SK-MEL-5 (cell line): ENCODE results near the gene GRIA4. TPM values are rescaled to one million over a fixed set of nuclear protein-coding genes. Genes with fewer than 3 reads are reported as not detected.
A peak's percentile ranks its signal among the peaks of the same experiment; 100 is the strongest.
"Not testable (repeated sequence)": the region's sequence is repeated elsewhere in the genome, so short reads cannot be mapped to it uniquely, and the experiment has no call there.

ENCODE experiments used
- DNase-seq: peaks from one replicate; pipeline ENCODE4 v3.0.0-alpha.2; 2016; ENCODE audit warnings: low read depth, low spot score
- in situ Hi-C: cut with HindIII; loops from 2 replicates; pipeline ENCODE4 v1.10.0; 2016; ENCODE audit warnings: low sequenced_read_pairs, high pct_unique_total_duplicates, low pct_unique_long_range_greater_than_20kb
- total RNA-seq: library from RNA; depleted of rRNA; stranded (reverse); fragments of >200 nt; shearing (Covaris generic); gene quantifications from 2 replicates; pipeline ENCODE4 v1.2.3, GENCODE V29; 2014

GRIA4 gene
- total RNA-seq, 1 experiment from 2014 or later = 0.48 TPM

- DNase-seq = no peak
- in situ Hi-C loops = no loop called here
Observed at GRCh38 chr11:105986554-105986953, 376.7 kb downstream of the GRIA4 start.

- in situ Hi-C loops = no loop called here
- DNase-seq = no peak
Observed at GRCh38 chr11:105988197-105988596, 378.3 kb downstream of the GRIA4 start.

GRCh38 chr11:105989124-105989523 lies 379.3 kb downstream of the GRIA4 start:
- no peak for DNase-seq
- in situ Hi-C loops = no loop called here

GRCh38 chr11:105991888-105992287 lies 382.0 kb downstream of the GRIA4 start:
- in situ Hi-C loops = no loop called here
- DNase-seq = no peak

DNA sequence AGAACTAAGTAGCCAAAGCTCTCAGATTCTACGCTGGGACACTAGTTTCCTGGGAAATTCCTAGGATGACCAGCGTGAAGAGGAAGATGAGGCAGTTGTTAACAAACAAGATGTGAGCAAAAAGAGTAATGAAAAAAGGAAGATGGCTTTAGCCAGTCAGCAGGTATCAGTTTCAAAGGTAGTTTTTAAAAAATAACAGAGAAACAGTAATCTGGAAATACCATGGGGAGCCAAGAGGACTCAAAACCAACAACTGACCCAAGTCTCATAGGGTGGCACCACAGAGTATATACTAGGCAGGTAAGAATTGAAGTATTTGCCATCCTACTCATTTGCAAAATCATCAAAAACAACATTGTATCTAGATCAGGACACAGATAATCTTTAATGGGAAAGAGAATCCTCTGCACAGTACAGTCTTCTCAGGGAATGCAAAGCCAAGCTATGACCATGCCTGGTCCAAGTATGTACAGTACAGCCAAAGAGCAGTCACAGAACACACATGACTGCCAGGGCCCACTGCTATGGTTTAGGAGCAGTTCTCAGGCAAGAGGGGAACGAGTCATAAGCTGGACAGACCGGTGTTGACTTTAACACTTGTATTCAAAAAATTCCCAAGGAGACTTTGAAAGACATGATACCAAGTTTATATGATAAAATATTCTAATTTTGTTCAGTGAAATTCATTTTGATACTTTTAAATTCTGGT lies 391.6 kb downstream of the GRIA4 start:
- in situ Hi-C loops = no loop called here
- no peak for DNase-seq

GRCh38 chr11:106003094-106003493 lies 393.2 kb downstream of the GRIA4 start:
- in situ Hi-C loops, DNase-seq: not testable (repeated sequence)

- DNase-seq = no peak
- in situ Hi-C loops = no loop called here
Observed at GRCh38 chr11:106011481-106011880, 401.6 kb downstream of the GRIA4 start.

GRCh38 chr11:106012744-106013143 lies 402.9 kb downstream of the GRIA4 start:
- in situ Hi-C loops = no loop called here
- DNase-seq = no peak

GRCh38 chr11:106014035-106014434 lies 404.2 kb downstream of the GRIA4 start:
- in situ Hi-C loops = no loop called here
- DNase-seq = no peak

DNA sequence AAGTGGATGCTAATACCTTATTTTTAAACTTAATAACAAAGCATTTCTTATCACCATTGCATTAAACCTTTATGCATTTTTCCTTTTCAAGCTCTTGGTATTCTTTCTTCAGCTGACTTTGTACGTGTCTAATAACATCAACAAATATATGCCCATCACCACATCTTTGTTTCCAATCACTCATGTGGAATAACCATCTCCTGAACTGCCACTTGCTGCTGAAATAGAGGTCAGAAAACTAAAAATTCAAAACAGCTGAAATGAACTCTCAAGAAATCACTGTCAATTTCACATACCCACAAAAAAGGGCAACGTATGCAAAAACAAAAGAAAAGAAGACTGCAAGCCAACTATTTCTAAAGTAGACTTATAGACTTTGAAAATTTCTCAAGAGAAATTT lies 404.7 kb downstream of the GRIA4 start:
- in situ Hi-C loops = no loop called here

GRCh38 chr11:106015066-106015465 lies 405.2 kb downstream of the GRIA4 start:
- DNase-seq = no peak
- in situ Hi-C loops = no loop called here

More for the DNA sequence above, 404.7 kb downstream of the GRIA4 start:
- no peak for DNase-seq

DNA sequence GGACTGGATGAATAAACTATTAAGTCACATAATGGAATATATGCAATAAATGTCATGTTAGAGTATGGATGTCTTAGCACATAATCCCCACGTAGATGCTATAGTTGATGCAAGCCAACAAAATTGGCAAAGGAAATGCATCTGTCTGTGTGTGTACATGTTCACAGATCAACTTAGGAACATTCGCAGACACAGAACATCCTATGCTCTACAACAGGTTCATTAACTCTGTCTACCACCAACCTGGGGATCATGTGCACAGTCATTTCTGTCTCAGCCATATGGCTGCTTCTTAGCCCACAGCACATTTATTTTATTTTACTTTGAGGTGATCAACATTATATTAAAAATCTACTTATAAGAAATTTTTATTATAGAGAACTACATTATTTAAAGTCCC lies 407.2 kb downstream of the GRIA4 start:
- no peak for DNase-seq
- in situ Hi-C loops = no loop called here

DNA sequence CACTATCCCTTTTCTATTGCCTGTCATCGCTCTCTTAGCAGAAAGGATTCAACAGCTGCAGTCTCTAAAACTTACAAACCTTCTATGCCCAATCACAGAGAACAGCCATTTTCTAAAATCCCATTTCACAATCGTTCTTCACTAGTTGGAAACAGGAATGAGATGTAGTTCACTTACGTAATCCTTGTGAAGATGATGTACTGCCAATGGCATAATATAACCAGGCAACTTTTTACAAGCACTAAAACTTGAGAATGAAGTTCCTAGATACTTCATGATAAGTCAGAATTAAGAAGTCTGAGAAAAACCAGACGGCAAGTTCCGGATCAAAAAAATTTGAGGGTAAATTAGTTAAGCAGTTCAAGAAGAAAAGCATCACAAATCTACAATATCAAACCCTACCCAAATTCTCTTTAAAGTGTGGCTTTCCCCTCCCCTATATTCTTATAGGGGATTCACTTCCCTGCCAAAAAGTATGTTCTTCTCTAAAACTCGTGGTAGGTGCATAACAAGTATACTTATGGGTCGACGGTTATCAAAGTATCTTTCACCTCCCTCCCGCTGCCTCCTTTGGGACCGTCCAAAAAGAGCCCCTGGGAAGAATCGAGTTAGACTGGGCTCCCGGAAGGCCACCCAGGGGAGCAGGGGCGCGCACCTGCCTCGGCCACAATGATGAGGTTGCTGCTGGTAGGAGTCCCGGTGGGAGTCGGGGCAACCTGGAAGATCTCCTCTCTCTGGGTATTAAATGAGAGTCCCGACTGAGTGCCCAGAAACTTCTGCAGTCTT lies 411.5 kb downstream of the GRIA4 start:
- in situ Hi-C loops = no loop called here
- DNase-seq = peak; percentile 8

- peak; percentile 98 for DNase-seq
- in situ Hi-C loops = no loop called here
Observed at GRCh38 chr11:106021967-106022794, 412.3 kb downstream of the GRIA4 start, which contains the start of gene MSANTD4. MSANTD4 (minus strand) TSS chr11:106022240; CDS start chr11:106010917, 11,323 bp downstream.

DNA sequence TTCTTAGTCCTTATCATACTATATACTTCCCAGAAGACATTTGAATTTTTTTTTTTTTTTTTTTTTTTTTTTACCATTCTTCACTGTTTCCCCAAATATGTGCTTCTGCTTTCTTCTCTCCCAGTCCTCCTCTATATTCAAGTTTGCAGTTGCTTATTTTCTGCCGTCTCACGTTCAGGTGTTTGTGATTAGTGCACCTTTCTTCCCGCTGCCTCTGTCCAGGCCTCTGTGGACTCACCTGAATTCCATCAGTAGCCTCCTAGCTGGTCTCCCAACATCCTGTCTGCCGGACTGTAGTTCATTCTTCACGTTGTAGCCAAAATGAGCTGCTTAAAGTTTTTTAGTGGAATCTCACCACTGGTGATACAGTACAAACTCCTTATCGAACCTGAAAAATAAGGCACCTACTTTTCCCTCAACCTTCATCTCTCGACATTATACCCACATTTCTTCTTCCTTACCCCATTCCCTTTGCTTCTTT lies 413.0 kb downstream of the GRIA4 start:
- DNase-seq = no peak
- in situ Hi-C loops = no loop called here

DNA sequence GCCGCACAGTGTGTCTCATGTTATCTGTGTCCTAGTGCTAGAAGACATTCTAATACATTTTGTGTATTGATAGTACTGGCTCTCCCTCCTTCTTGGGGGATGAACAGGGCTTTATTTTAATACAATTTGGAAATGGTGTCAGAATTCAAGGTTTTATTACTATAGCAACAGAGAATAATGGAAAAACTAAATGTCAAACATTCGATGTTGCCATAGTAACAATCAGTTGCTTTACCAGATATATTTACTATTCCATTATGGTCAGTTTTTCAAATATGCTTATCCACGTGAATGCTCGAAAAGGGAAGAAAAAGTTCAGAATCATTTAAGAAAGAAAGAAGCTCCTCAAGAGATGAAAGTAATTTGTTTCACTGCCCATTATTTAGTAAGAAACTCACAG lies 420.7 kb downstream of the GRIA4 start:
- in situ Hi-C loops = no loop called here
- DNase-seq = no peak

DNA sequence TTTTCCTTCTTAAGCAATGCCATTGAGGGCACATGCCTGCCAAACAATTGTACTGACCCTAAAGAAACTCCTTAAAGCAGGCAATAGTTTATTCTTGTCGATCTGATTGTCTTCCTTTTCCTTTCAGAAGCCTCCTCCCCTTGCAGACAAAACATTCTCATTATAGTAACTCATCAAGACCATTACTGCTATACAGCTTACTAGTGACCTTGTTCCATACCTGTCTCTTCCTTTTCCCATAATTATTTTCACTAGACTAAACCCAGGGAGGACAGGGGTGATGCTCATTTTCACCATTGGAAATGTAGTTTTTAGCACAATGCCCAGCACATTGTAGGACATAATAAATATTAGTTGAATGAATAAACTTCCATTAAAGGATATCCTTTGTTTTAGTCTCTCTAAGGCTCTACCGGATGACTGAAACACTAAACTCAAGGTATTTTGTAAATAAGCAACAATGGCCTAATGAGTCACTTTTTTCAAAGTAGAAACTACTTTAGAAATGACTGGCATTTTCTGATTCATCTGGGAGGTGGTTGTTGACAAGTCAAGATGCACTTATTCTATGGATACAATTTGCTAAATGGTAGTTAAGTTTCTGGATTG lies 421.4 kb downstream of the GRIA4 start:
- in situ Hi-C loops = no loop called here
- no peak for DNase-seq
